NCI-H446 treated with DMSO at 0.1 percent for 48 hours (cell line): ENCODE data around the gene SLC2A11.
"Not testable (repeated sequence)": the region's sequence is repeated elsewhere in the genome, so short reads cannot be mapped to it uniquely, and the experiment has no call there.

Source experiments
- DNase-seq: peaks from one replicate; lab custom pipeline; 2025; lab: John Stamatoyannopoulos, UW

SLC2A11 gene

GRCh38 chr22:23847310-23847920 lies 10.3 kb upstream of the SLC2A11 start:
- DNase-seq = no peak

- DNase-seq = no peak
Measured at GRCh38 chr22:23847991-23848864, 9.4 kb upstream of the SLC2A11 start.

DNA sequence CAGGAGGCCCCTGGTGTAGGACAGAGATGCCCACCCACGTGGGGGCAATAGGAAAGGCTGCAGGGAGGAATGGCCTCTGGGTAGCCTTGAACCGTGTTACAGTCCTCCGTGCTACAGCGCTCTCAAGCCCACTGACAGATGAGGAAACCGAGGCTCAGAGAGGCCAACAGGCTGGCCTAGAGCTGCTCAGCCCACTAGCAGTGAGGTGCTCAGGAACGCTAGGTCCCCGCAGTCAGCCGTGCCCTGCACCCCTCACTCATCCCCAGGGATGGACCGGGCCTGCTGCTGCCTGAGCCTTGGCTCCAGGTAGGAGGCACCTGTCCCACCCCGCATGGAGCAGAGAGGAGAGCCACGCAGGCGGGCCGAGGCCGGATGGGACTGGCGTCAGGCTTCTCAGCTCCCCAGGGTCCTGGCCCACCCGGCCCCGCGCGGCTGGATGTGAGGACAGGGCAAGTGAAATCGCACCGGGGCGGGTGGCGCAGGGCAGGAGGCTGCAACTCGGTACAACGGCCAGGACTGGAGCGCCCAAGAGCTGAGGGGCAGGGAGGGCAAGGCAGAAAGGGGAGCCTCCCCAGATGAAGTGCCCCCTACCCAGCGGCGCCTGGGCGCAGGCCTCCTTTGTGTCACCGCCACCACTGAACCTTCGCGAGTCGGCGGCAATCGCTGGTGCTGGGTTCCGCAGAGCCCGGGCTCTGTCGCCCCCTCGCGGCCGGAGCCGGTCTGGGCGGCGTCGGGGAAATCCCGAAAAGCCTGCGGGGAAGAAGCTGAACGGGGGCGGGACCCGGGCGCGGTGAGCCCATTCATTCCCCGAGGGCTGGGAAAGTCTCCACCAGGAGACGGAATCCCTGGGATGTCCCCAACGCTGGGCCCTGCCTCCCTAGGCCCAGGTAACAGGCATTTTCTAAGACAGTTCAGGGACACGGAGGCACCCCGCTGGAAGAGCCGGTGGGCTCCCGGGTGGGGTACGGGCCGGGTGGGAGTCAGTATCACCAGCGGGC lies 8.4 kb upstream of the SLC2A11 start:
- DNase-seq = peak; percentile 39

- DNase-seq = no peak
Measured at GRCh38 chr22:23850136-23850611, 7.5 kb upstream of the SLC2A11 start.

DNA sequence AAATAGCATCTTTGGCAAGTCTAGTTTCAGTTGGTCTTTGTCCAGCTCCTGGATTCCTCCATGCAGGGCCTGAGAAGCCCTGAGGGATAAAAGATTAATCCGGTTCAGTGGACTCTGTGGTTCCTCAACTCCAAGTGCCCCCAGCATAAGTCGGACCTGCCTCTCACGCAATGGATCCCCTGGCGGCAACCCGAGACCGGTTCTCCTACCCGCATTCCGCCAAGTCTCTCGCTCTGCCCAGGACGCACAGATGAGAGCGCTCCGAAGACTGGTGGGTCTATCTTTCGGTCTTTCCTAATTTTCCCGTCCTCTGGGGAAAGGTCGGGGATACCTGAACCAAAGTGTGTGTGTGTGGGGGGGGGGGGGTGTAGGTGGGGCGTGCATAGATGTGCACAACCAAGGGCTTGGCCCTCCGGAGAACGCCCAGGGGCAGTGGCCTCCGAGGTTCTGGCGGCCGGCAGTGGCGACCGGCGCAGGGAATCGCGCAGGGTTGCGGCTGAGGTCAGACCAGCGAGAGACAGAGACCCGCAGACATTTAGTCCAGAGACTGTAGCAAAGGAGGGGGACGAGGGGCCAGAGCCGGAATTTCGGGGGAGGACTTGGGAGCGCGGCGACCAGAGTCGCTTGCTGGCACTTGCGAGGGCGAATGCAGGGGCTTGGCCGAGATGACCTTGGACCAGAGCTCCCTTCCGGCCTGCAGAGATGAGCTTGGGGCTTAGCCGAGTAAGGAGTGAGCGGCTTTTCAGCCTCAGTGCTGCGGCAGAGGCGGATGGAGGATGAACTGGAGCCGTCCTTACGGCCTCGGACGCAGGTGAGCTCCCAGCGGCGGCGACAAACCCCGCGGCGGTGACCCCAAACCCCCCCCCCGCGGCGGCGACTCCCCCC lies 712 bp upstream of the SLC2A11 start:
- DNase-seq = no peak

- DNase-seq = no peak
Measured at GRCh38 chr22:23858484-23858815, 775 bp downstream of the SLC2A11 start.

- DNase-seq = no peak
Measured at GRCh38 chr22:23859201-23859600, 1.5 kb downstream of the SLC2A11 start.

DNA sequence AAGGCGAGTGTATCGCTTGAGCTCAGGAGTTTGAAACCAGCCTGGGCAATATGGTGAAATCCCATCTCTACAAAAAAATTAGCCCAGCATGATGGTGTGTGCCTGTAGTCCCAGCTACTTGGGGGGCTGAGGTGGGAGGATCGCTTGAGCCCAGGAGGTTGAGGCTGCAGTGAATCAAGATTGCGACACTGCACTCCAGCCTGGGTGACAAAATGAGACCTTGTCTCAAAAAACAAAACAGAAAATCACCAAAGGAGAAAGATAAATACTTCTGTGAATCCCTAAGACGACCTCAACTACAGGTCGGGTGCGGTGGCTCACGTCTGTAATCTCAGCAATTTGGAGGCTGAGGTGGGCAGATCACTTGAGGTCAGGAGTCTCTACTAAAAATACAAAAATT lies 2.5 kb downstream of the SLC2A11 start:
- DNase-seq = not testable (repeated sequence)

DNA sequence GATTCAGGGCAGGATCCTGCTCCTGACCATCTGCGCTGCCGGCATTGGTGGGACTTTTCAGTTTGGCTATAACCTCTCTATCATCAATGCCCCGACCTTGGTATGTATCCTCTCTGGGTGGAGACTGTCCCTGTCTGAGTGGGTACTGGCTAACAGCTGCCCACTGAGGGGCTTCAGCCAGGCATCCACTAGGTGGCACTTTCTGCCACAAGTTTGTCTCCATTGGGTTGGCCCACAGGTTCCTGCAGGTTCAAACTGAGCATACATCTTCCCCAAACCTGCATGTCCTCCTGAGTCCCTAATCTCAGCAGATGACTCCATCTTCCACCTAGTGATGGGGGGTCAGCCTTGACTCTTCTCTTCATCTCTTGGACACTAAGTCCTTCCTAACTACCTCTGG lies 4.4 kb downstream of the SLC2A11 start:
- DNase-seq = no peak

DNA sequence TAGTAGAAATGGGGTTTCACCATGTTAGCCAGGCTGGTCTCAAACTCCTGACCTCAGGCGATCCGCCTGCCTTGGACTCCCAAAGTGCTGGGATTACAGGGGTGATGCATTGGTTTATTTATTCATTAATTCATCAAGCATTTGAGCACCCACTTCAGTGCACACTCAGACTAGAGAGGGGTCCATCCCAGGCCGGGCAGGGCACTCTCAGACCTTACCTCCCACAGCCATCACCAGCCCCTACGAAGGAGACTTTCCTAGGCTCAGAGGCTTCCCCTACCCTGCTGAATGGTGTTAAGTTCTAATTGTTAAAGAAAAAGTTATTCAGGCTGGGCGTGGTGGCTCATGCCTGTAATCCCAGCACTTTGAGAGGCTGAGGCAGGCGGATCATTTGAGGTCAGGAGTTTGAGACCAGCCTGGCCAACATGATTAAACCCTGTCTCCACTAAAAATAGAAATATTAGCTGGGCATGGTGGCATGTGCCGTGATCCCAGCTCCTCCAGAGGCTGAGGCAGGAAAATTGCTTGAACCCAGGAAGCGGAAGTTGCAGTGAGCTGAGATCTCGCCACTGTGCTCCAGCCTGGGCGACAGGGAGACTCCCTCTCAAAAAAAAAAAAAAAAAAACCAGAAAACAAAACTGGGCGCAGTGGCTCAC lies 7.0 kb downstream of the SLC2A11 start:
- DNase-seq = not testable (repeated sequence)

- DNase-seq = no peak
Measured at GRCh38 chr22:23868580-23868979, 10.9 kb downstream of the SLC2A11 start.

GRCh38 chr22:23874871-23875270 lies 17.2 kb downstream of the SLC2A11 start:
- DNase-seq = no peak

GRCh38 chr22:23875801-23876200 lies 18.1 kb downstream of the SLC2A11 start:
- no peak for DNase-seq

- DNase-seq = no peak
Measured at GRCh38 chr22:23877566-23877965, 19.9 kb downstream of the SLC2A11 start.

DNA sequence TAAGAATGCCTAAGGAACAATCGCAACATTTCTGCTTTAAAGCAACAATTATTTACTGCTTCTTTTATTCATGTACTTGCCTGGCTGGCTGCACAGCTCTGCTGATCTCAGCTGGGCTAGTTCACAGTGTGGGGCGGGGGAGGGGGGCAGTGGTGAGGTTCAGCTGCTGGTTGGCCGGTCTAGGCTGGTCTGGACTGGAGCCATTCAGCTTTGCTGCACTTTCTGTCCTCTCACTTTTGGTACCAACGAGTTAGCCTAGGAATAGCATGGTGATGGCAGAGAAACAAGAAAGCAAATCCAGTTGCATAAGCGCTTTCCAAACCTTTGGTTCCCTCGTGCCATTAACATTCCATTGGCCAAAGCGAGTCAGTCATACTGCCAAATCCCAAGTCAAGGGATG lies 20.5 kb downstream of the SLC2A11 start:
- no peak for DNase-seq

DNA sequence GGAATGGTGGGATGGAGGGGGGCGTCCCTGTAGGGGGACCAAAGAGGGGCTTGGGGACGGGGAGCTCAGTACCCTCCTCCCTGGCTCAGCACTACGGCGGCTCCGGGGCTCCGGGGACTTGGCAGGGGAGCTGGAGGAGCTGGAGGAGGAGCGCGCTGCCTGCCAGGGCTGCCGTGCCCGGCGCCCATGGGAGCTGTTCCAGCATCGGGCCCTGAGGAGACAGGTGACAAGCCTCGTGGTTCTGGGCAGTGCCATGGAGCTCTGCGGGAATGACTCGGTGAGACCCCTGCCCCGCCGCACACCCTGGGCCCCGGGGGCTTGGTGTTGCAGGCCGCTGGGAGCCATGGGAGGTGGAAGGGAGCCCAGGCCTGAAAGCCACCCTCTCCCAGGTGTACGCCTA lies 24.7 kb downstream of the SLC2A11 start:
- no peak for DNase-seq

DNA sequence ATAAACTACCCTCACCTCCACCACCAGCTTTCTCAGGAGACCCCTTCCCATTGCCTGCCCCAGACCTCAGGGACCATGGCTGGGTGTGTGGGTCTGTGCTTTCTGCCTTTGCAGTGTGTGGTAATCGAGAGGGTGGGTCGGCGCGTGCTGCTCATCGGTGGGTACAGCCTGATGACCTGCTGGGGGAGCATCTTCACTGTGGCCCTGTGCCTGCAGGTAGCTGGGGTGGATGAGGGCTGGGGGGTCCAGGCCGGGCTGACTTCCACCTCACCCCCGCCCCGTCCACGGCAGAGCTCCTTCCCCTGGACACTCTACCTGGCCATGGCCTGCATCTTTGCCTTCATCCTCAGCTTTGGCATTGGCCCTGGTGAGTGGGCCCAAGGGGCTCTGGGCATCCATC lies 26.0 kb downstream of the SLC2A11 start:
- no peak for DNase-seq

DNA sequence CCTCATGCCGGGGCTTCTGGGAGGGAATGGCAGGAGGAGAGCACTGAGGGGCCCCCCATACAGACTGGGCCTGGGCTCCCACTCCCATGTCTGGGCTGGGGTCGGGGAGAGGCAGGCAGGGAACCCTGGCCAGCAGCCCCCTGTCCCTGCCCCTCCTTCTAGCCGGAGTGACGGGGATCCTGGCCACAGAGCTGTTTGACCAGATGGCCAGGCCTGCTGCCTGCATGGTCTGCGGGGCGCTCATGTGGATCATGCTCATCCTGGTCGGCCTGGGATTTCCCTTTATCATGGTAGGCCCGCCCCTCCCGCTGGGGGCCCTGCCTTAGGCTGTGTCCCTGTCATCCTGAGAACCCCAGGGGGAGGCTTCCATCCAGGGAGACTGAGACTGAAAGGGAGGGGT lies 26.5 kb downstream of the SLC2A11 start:
- no peak for DNase-seq

- no peak for DNase-seq
Measured at GRCh38 chr22:23888615-23889401, 31.1 kb downstream of the SLC2A11 start.

GRCh38 chr22:23889620-23890019 lies 31.9 kb downstream of the SLC2A11 start:
- DNase-seq = no peak
